Glutamatergic neuron (in vitro differentiated cells): ENCODE results near the gene CHST13. TPM values are rescaled to one million over a fixed set of nuclear protein-coding genes. Genes with fewer than 3 reads are reported as not detected.

Source experiments
- DNase-seq: peaks from one replicate; pipeline ENCODE4 v3.0.0; 2022
- H3K27ac Mint-ChIP-seq: one replicate; pipeline ENCODE4 v1.8.0; 2020; ENCODE audit warnings: mild to moderate bottlenecking, mixed read lengths, inconsistent platforms; ENCODE audit not compliant: unreplicated experiment
- H3K27me3 Mint-ChIP-seq: one replicate; pipeline ENCODE4 v1.8.0; 2020; ENCODE audit warnings: mild to moderate bottlenecking, moderate library complexity, mixed read lengths, inconsistent platforms; ENCODE audit not compliant: unreplicated experiment
- H3K36me3 Mint-ChIP-seq: one replicate; pipeline ENCODE4 v1.8.0; 2020; ENCODE audit warnings: mild to moderate bottlenecking, mixed read lengths, inconsistent platforms; ENCODE audit not compliant: unreplicated experiment
- H3K4me1 Mint-ChIP-seq: one replicate; pipeline ENCODE4 v1.8.0; 2020; ENCODE audit warnings: mild to moderate bottlenecking, low read depth, mixed read lengths, inconsistent platforms; ENCODE audit not compliant: unreplicated experiment
- H3K4me3 Mint-ChIP-seq: one replicate; pipeline ENCODE4 v1.8.0; 2020; ENCODE audit warnings: mild to moderate bottlenecking, mixed read lengths, inconsistent platforms; ENCODE audit not compliant: unreplicated experiment
- H3K9me3 Mint-ChIP-seq: one replicate; pipeline ENCODE4 v1.8.0; 2020; ENCODE audit warnings: mild to moderate bottlenecking, moderate library complexity, mixed read lengths, inconsistent platforms; ENCODE audit not compliant: unreplicated experiment
- total RNA-seq: library from RNA; stranded (reverse); fragmentation: NEBNext Ultra II Directional; extraction: Animal tissue kit (Norgen Biotek cat#: 25700); gene quantifications from one replicate; pipeline ENCODE4 v1.2.1, GENCODE V29; 2021; ENCODE audit not compliant: unreplicated experiment
- TF ChIP-seq, protein P1 (sequence below): fragments of 200-600 bp; sonication (generic); IDR thresholded peaks from one replicate; pipeline ENCODE4 v1.5.0; 2021; ENCODE audit not compliant: partially characterized antibody, unreplicated experiment

CHST13 gene
- total RNA-seq, 1 donor from 2014 or later = not detected

GRCh38 chr3:126527455-126528211, 3.7 kb downstream of the CHST13 start:
- H3K9me3 Mint-ChIP-seq = peaks cover 2% of the 10 kb centered on the region
- no peaks in the 10 kb centered on the region for H3K36me3 Mint-ChIP-seq
- DNase-seq = peak; percentile 6
- H3K4me3 Mint-ChIP-seq = no peak overlapping the region
- no peaks in the 10 kb centered on the region for H3K4me1 Mint-ChIP-seq
- TF ChIP-seq, protein P1, sequence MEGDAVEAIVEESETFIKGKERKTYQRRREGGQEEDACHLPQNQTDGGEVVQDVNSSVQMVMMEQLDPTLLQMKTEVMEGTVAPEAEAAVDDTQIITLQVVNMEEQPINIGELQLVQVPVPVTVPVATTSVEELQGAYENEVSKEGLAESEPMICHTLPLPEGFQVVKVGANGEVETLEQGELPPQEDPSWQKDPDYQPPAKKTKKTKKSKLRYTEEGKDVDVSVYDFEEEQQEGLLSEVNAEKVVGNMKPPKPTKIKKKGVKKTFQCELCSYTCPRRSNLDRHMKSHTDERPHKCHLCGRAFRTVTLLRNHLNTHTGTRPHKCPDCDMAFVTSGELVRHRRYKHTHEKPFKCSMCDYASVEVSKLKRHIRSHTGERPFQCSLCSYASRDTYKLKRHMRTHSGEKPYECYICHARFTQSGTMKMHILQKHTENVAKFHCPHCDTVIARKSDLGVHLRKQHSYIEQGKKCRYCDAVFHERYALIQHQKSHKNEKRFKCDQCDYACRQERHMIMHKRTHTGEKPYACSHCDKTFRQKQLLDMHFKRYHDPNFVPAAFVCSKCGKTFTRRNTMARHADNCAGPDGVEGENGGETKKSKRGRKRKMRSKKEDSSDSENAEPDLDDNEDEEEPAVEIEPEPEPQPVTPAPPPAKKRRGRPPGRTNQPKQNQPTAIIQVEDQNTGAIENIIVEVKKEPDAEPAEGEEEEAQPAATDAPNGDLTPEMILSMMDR = no peak
- no peak overlapping the region for H3K27ac Mint-ChIP-seq
- H3K27me3 Mint-ChIP-seq = peaks cover 9% of the 10 kb centered on the region

- Mint-ChIP-seq H3K9me3 (peaks cover 2% of the 10 kb centered on the region), H3K36me3 (no peaks in the 10 kb centered on the region), H3K4me1 (no peaks in the 10 kb centered on the region), H3K4me3 (no peak overlapping the region), H3K27me3 (peaks cover 5% of the 10 kb centered on the region), H3K27ac (no peak overlapping the region)
- peak; percentile 1 for DNase-seq
- TF ChIP-seq, protein P1 = no peak
Measured at GRCh38 chr3:126528419-126528799, 4.5 kb downstream of the CHST13 start.

DNA sequence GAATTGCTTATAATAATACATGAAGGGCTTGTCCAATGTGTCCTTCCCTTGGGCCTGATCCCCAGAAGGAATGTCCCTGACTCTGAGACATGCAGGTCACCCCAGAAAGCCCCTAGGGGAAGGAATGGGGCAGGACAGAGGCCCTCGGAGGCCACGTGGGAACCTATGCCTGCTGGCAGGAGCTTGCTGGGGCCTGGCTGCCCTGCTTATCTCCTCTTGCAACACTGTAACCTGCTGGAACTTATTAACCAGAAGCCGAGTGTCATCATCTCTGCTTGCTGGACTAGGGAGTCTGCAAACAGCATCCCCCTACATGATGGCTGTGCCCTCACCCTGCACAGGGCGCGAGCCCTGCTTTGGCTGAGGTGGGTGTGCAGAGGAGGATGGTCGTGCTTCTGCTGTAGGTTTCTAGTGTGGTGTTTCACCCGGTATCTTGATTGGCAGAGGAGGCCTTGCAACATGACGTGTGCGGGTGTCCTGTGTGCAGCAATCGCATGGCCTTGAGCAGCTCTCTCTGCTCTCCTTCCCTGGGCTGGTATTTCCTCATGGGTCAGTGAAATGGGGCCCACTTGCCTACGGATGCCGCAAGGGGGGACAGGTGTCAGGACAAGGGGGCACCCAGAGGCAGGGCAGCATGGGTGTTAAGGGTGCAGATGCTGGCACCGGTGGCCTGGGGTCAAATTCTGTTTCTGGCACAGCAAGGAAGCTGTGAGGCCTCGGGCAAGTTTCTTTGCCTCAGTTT, 5.0 kb downstream of the CHST13 start:
- no peaks in the 10 kb centered on the region for H3K4me1 Mint-ChIP-seq
- H3K27ac Mint-ChIP-seq = no peak overlapping the region
- peaks cover 4% of the 10 kb centered on the region for H3K27me3 Mint-ChIP-seq
- no peak overlapping the region for H3K4me3 Mint-ChIP-seq
- H3K36me3 Mint-ChIP-seq = no peaks in the 10 kb centered on the region
- H3K9me3 Mint-ChIP-seq = peaks cover 2% of the 10 kb centered on the region
- TF ChIP-seq, protein P1 = no peak
- peak; percentile 10 for DNase-seq

DNA sequence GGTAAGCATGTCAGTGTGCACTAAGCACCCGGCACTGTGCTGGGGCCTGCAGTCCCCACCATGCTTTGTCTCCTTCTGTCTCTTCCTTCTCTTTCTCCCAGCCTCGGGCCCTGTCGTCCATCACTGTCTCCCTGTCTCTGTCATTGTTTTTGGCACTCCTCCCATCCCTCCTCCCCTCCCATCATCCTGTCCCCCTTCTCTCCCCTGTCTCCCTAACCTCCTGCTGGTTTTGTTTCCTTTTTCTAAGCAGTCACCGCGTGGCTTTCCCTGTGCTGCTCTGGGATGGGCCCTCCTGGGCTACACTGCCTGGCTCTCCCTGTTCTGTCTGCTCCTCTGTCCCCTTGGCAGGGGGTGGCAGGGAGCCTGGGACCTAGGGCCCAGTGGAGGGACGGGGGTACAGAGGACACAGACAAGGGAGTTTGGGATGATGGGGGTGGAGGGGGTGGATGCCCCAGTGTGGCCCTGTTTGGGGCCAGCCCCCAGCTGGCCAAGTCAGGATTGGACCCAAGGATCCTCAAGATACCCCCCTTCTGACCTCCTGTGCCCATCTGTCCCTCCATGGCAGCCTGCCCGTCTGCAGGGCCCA, 5.7 kb downstream of the CHST13 start:
- Mint-ChIP-seq H3K4me3 (no peak overlapping the region), H3K27ac (no peak overlapping the region), H3K27me3 (peaks cover 4% of the 10 kb centered on the region), H3K9me3 (peaks cover 2% of the 10 kb centered on the region), H3K36me3 (no peaks in the 10 kb centered on the region), H3K4me1 (peaks cover 5% of the 10 kb centered on the region)
- no peak for DNase-seq
- TF ChIP-seq, protein P1 = no peak
